NCI-H1092 treated with DMSO at 0.1 percent for 48 hours (cell line): ENCODE measurements around the gene TOGARAM1.
A peak's percentile ranks its signal among the peaks of the same experiment; 100 is the strongest.

ENCODE experiments used
- DNase-seq: peaks from one replicate; lab custom pipeline; 2025; lab: John Stamatoyannopoulos, UW

TOGARAM1 gene

DNA sequence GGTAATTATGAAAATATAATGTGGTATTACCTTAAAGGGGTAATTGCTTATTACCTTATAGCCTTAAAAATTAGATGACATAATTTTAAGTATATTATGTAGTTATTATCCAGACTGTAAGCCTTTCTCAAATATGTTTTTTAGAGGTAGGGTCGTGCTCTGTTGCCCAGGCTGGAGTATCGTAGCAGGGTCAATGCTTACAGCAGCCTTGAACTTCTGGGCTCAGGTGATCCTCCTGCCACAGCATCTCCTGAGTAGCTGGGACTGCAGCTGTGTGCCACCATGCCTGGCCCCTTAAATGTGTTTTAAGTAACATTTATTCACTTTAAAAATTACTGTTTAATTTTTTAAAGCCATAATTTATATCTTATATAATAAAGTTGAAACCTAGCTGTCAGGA is 132.3 kb downstream of the TOGARAM1 start:
- no peak for DNase-seq

DNA sequence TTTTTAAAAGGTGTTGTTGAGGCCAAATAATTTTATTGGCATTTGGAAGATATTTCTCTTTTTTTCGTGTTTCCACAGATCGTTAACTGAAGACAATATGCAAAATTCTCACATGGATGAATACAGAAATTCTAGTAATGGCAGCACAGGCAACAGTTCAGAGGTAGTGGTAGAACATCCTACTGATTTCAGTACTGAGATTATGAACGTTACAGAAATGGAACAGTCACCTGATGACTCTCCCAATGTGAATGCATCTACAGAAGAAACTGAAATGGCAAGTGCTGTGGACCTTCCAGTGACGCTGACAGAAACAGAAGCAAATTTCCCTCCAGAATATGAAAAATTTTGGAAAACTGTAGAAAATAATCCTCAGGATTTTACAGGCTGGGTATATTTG is 133.2 kb downstream of the TOGARAM1 start:
- DNase-seq: no peak

DNA sequence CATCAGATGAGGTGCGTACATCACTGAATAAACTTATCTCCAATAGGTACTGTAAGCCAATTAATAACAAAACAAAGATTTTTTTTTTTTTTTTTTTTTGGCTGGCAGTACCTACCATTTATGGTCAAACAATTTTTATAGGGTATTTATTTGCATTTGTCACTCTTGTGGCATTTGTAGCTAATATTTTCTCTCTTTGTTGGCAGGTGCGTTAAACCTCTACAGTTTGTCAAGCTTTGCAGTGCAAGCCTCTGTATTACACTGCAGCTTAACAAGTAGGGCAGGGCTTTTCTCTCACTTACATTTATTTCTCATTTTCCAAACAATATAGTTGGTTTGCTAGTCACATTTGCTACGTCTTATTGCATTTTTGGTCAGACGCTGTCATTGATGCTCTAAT is 134.2 kb downstream of the TOGARAM1 start:
- no peak for DNase-seq

DNA sequence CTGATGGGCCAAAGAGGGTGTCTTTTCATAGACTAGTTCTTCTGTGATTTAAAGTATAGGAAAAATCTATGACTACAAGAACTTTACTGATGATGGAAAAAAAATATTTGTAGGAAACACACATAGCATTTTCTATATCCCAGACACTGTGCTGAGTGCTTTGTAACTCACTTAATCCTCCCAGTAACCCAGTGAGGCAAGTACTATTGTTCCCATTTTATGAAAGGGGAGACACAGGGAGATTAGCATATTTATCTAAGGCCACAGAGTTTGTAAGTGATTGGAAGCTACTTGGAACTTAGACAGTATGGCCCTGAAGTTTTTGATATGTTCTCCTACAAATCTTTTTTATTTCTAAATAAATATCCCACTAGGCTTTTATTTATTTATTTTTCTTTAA is 141.8 kb downstream of the TOGARAM1 start:
- no peak for DNase-seq

DNA sequence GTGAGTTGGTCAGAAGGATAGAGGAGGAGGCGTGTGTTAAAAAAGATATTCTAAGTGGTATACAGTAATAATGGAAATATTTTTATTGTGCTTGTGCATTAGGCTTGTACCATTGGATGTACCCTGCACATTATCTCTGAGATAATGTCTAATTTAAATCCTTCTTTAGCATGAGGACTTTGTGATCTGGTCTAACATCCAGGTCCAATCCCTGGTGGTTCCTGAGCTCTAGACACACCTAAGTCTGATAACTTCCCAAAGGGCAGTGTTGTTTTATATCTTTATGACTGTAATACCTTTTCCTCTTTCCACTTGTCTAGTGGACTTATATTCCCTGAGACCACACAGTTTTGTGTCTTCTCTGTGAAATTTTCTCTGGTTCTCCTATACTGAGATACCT is 142.6 kb downstream of the TOGARAM1 start:
- no peak for DNase-seq

DNA sequence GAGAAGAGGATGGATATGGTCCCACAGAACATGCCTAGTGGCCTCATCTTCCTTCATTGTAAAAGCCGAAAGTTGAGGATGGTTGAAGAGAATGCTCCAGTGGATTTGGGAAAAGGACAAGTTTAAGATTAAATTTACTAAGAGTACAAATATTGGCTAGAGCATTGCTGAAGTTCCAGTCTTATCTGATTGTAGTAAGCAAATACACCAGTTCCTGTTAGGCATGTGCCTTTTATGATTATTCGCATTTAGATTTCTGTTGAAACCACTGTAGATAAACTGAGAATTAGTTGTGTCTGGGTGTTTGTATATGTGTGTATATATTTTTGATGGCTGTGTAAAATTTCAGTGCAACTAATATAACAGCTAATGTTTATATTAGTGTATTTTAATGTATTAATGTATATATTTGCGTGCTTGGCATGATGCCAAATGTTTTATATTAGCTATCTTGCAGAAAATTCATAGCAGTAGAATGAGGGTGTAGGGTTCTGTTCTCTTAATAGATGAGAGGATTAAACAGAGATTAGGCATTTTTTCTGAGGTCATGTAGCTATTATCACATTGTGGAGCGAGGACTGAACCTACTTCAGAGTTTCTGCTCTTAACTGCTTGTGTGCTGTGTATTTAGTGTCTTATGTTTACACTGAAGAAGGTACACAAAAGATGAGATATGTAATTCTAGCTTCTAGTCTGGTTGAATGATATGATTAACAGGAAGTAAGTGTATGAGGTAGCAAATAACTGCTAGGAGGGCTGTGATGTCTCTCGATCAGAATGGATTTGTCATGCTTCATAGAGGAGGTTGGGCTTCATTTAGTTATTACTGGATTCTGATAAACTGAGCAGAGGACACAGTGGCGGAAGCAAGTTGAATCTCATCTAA is 151.1 kb downstream of the TOGARAM1 start:
- peak; percentile 26 for DNase-seq

DNA sequence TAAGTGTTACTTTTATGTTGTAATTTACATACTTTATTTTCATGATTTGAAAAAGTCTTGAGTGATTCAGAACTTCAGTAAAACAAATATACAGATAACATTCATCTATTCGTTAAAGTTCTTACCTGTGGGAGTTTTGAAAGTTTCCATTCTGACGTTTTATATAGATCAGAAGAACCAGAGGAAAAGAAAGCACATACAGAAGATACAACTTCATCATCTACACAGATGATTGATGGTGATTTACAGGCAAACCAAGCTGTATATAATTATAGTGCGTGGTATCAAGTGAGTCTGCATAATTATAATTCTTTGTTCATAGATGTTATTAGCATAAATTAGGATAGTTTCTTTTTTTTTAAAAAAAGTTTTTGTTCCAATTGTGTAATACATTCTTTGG is 152.3 kb downstream of the TOGARAM1 start:
- DNase-seq: no peak

DNA sequence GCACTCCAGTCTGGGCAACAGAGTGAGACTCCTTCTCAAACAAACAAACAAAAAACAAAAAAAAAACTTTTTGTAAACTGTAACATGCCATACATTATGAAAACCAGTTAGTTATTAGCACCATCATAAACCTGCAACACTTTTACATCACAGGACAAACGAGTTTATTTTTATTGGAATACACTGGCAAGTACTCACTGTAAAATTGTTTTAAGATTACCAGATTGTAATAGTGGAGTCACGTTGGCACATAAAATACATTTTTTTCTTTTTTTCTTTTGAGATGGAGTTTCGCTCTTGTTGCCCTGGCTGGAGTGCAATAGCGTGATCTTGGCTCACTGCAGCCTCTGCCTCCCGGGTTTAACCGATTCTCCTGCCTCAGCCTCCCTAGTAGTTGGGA is 156.6 kb downstream of the TOGARAM1 start:
- no peak for DNase-seq

DNA sequence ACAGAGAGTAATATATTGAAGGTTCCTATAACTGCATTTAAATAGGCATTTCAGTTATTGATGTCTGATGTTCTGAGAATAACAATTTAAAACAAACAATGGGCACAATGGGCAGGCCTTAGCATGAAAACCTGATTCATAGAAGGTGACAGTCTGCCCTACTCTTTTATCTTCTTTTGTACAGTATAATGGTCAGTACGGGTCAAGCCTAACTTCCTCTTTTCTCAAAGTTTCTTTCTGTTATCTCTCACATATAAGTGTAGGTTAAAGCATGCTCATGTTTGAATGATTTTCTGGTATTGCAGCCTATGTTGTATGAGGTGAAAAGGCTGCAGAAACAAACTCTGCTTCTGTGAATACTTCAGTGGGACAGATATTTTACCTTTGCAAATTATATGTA is 158.1 kb downstream of the TOGARAM1 start:
- DNase-seq: no peak

DNA sequence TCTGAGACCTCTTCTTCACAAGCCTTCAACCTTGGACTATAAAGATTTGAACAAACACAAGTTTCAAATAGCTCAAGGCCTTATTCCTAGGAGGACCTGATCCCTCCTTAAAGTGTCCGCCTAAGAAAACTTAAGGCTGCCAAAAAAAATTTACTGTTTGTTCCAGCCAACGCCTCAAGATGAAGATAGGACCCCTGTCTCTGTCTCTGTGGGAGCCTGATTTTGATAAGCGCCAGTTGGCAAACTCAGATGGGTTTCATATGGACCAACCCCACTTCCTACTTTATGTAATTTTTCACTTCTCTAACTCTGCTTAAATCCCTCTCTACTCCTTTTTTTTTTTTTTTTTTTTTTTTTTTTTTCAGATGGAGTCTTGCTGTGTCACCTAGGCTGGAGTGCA is 161.3 kb downstream of the TOGARAM1 start:
- no peak for DNase-seq
